Fibroblast of lung (primary cell): ENCODE data around the gene SMAD3. TPM values are rescaled to one million over a fixed set of nuclear protein-coding genes. Genes with fewer than 3 reads are reported as not detected.

ENCODE experiments used
- DNase-seq, 2 donors: peaks; one replicate each; pipeline versions ENCODE4 v3.0.0 to v3.0.0-alpha.2; 2010; ENCODE audit warnings: low read depth in 2 of 2
- H2AFZ ChIP-seq: 2 replicates; pipeline ENCODE4 v1.5.1; 2012; ENCODE audit warnings: low read length, control low read depth, inconsistent platforms
- H3K27ac ChIP-seq: 2 replicates; pipeline ENCODE4 v1.5.1; 2011; ENCODE audit warnings: low read length, control low read depth; ENCODE audit not compliant: insufficient read depth
- H3K27me3 ChIP-seq: 2 replicates; pipeline ENCODE4 v1.5.1; 2011; ENCODE audit warnings: mild to moderate bottlenecking, low read length; ENCODE audit not compliant: control insufficient read depth, insufficient read depth
- H3K36me3 ChIP-seq: 2 replicates; pipeline ENCODE4 v1.5.1; 2011; ENCODE audit warnings: low read length; ENCODE audit not compliant: control insufficient read depth, insufficient read depth
- H3K4me1 ChIP-seq: 2 replicates; pipeline ENCODE4 v1.5.1; 2011; ENCODE audit warnings: low read length; ENCODE audit not compliant: control insufficient read depth, insufficient read depth; ENCODE audit errors: extremely low read depth
- H3K4me2 ChIP-seq: 2 replicates; pipeline ENCODE4 v1.5.1; 2011; ENCODE audit warnings: low read length, control low read depth; ENCODE audit not compliant: insufficient read depth; ENCODE audit errors: extremely low read depth
- H3K4me3 ChIP-seq, 4 experiments: fragments of 200-600 bp in 1 of 4; sonication (generic) in 1 of 4; replicated peaks in 1 of 4; 2 replicates each; pipeline ENCODE4 v1.5.1; 2011 to 2016; ENCODE audit warnings: low read length in 4 of 4, low read depth in 3 of 4, mild to moderate bottlenecking in 3 of 4, control low read depth in 2 of 4, inconsistent platforms in 1 of 4, mixed read lengths in 1 of 4; ENCODE audit not compliant: insufficient read depth in 1 of 4; ENCODE audit errors: control extremely low read depth in 1 of 4
- H3K79me2 ChIP-seq: 2 replicates; pipeline ENCODE4 v1.5.1; 2012; ENCODE audit warnings: mild to moderate bottlenecking, low read length, inconsistent platforms; ENCODE audit not compliant: control insufficient read depth, insufficient read depth
- H3K9ac ChIP-seq: 2 replicates; pipeline ENCODE4 v1.5.1; 2011; ENCODE audit warnings: mild to moderate bottlenecking, low read length, control low read depth; ENCODE audit not compliant: insufficient read depth
- H3K9me3 ChIP-seq: 2 replicates; pipeline ENCODE4 v1.5.1; 2012; ENCODE audit warnings: low read depth, low read length; ENCODE audit not compliant: control insufficient read depth, insufficient read depth
- H4K20me1 ChIP-seq: 2 replicates; pipeline ENCODE4 v1.5.1; 2011; ENCODE audit warnings: low read length; ENCODE audit not compliant: control insufficient read depth, insufficient read depth; ENCODE audit errors: extremely low read depth
- EZH2 ChIP-seq: IDR thresholded peaks from 2 replicates; pipeline ENCODE4 v1.5.1; 2012; ENCODE audit warnings: low read length, control low read depth, mild to moderate bottlenecking; ENCODE audit errors: missing control alignments
- polyA plus RNA-seq, 2 donors: library from polyadenylated mRNA; depleted of rRNA in 1 of 2; stranded (reverse) in 1 of 2; unstranded in 1 of 2; fragments of >200 nt; gene quantifications; 2 replicates each; pipeline ENCODE4 v1.2.1, GENCODE V29; 2011 to 2012; ENCODE audit warnings: missing spikeins in 1 of 2
- total RNA-seq: library from RNA; depleted of rRNA; stranded (reverse); fragments of >200 nt; gene quantifications from 2 replicates; pipeline ENCODE4 v1.2.1, GENCODE V29; 2014
- TF ChIP-seq, protein P1 (sequence below), 2 donors: IDR thresholded peaks in 1 of 2; conservative IDR thresholded peaks in 1 of 2; 1 replicate in 1 of 2; 2 replicates in 1 of 2; pipeline ENCODE4 v1.5.1; 2011 to 2012; ENCODE audit warnings: low read length in 2 of 2, control low read depth in 1 of 2, inconsistent platforms in 1 of 2, low read depth in 1 of 2, mild to moderate bottlenecking in 1 of 2

SMAD3 gene
- total and polyA plus RNA-seq, 2 donors (not counting 1 experiment from before 2014, with no cell fraction given) = 69.9 to 173 TPM

DNA sequence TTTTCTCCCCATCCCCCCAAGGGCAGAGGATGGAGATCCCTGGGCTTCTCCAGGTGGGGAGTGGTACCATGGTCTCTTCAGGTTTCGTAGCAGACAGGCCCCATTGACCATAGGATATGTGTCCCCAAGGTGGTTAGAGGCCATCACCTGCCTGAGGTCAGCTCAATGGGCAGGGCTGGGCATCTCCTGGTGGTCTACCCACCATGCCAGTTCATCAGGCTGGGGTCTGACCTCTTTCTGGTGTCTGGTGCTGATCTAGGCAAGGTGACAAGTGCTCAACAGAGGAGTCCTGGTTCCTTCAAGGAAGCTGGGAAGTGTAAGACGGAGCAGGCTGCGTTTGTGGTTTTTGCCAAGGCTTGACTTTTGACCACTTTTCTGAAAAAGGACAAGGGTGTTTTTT, 71.4 kb downstream of the SMAD3 start:
- H2AFZ ChIP-seq = no peak overlapping the region
- no peaks in the 10 kb centered on the region for H3K27me3 ChIP-seq
- DNase-seq = no peak
- TF ChIP-seq EZH2 = no peak
- TF ChIP-seq, protein P1, sequence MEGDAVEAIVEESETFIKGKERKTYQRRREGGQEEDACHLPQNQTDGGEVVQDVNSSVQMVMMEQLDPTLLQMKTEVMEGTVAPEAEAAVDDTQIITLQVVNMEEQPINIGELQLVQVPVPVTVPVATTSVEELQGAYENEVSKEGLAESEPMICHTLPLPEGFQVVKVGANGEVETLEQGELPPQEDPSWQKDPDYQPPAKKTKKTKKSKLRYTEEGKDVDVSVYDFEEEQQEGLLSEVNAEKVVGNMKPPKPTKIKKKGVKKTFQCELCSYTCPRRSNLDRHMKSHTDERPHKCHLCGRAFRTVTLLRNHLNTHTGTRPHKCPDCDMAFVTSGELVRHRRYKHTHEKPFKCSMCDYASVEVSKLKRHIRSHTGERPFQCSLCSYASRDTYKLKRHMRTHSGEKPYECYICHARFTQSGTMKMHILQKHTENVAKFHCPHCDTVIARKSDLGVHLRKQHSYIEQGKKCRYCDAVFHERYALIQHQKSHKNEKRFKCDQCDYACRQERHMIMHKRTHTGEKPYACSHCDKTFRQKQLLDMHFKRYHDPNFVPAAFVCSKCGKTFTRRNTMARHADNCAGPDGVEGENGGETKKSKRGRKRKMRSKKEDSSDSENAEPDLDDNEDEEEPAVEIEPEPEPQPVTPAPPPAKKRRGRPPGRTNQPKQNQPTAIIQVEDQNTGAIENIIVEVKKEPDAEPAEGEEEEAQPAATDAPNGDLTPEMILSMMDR (conservative IDR thresholded peaks at IDR 0.05 in 1 of 2, IDR thresholded peaks at IDR 0.05 in 1 of 2; ENCODE audit: low read depth in 1 of 2, low read length in 2 of 2) = no peak
- no peak overlapping the region for H3K9ac ChIP-seq
- peaks cover 80% of the 10 kb centered on the region for H3K4me1 ChIP-seq
- H3K4me3 ChIP-seq = no peak overlapping the region
- H3K27ac ChIP-seq = peak overlapping the region; percentile 85
- H3K79me2 ChIP-seq = peaks cover 96% of the 10 kb centered on the region
- H3K9me3 ChIP-seq = no peaks in the 10 kb centered on the region
- H3K4me2 ChIP-seq = peak overlapping the region; percentile 30
- no peaks in the 10 kb centered on the region for H4K20me1 ChIP-seq
- peaks cover 8% of the 10 kb centered on the region for H3K36me3 ChIP-seq

DNA sequence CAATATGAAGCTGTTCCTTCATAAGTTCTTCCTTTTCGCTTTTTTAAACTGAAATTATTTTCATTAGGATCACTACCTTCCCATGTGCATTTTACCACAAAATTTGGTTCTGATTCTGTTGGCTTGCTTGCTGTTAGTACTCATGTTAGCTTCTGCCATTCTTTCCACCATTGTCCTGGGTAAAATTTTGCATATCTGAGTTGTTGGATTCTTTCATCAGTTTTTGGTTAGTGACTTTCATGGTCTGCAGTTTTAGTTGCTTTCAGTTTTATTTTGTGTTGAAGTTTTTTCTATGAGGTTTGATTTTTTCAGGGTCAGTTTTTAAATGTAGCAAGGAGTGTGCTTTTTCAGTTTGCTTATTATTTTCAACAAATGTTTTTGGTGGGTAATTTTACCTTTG, 71.9 kb downstream of the SMAD3 start:
- H3K79me2 ChIP-seq = peaks cover 96% of the 10 kb centered on the region
- peak overlapping the region; percentile 77 for H3K4me2 ChIP-seq
- no peak for DNase-seq
- H3K27ac ChIP-seq = peak overlapping the region; percentile 85
- H2AFZ ChIP-seq = no peak overlapping the region
- H3K4me1 ChIP-seq = peaks cover 80% of the 10 kb centered on the region
- no peaks in the 10 kb centered on the region for H3K9me3 ChIP-seq
- no peak for TF ChIP-seq EZH2
- TF ChIP-seq, protein P1 (conservative IDR thresholded peaks at IDR 0.05 in 1 of 2, IDR thresholded peaks at IDR 0.05 in 1 of 2; ENCODE audit: low read depth in 1 of 2, low read length in 2 of 2) = no peak
- H4K20me1 ChIP-seq = no peaks in the 10 kb centered on the region
- no peaks in the 10 kb centered on the region for H3K27me3 ChIP-seq
- H3K4me3 ChIP-seq = peak overlapping the region; percentile 14 to 49 (median 28)
- peaks cover 4% of the 10 kb centered on the region for H3K36me3 ChIP-seq
- H3K9ac ChIP-seq = no peak overlapping the region

DNA sequence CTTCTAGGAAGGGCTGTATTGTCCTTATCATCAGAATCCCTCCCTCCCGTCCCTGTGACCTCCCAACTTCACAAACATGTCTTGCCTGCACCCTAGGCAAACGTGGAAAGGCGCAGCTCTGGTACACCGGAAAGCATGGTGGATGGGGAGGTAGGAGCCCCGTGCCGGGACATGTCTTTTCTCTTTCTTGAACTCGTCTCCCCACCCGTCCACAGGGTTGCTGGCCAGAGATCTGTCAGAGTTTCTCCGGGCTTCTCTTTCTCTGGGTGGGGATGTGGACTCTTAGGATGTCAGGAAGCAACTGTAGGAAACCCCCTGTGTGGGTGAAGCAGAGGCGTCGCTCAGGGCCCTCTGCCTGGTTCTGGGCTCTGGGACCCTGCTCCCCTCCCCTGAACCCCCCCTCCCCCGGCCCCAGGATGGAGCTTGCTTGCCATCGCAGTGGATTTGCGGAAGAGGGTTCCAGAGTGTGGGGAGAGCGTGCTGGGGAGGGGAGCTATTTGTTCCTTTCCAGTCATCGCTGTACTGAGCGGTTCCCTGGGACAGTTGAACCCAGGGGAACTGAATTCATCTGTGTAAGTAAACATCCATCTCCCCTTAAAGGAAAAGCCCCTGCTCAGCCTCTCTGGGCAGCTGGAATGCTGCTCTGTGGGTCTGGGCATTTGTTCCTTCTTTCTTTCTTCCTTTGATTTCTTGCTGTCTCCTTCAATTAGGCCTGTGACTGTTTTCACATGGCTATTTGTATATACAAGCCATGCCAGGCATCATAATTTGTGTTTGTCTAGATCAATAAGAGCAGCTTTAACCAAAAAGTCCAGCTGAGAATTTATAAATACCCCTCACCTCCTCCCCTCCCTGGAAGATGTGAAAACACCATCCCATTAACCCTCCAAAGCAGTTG, 72.8 kb downstream of the SMAD3 start:
- H4K20me1 ChIP-seq = no peaks in the 10 kb centered on the region
- peak overlapping the region; percentile 85 for H3K27ac ChIP-seq
- TF ChIP-seq, protein P1 (conservative IDR thresholded peaks at IDR 0.05 in 1 of 2, IDR thresholded peaks at IDR 0.05 in 1 of 2; ENCODE audit: low read depth in 1 of 2, low read length in 2 of 2) = no peak
- TF ChIP-seq EZH2 = no peak
- H3K9ac ChIP-seq = peak overlapping the region; percentile 51
- peak overlapping the region; percentile 14 to 49 (median 34) for H3K4me3 ChIP-seq
- H3K36me3 ChIP-seq = peaks cover 3% of the 10 kb centered on the region
- peaks cover 80% of the 10 kb centered on the region for H3K4me1 ChIP-seq
- H3K9me3 ChIP-seq = no peaks in the 10 kb centered on the region
- H3K4me2 ChIP-seq = peak overlapping the region; percentile 77
- H2AFZ ChIP-seq = no peak overlapping the region
- peak in 1 of 2 donors; percentile 37 for DNase-seq
- H3K79me2 ChIP-seq = peaks cover 96% of the 10 kb centered on the region
- no peaks in the 10 kb centered on the region for H3K27me3 ChIP-seq
